Measurements from ENCODE around the gene TRAM2. TPM values are rescaled to one million over a fixed set of nuclear protein-coding genes. Genes with fewer than 3 reads are reported as not detected.

Gene TRAM2
- total RNA-seq, 1 experiment from 2014 or later: 21.3 TPM

DNA sequence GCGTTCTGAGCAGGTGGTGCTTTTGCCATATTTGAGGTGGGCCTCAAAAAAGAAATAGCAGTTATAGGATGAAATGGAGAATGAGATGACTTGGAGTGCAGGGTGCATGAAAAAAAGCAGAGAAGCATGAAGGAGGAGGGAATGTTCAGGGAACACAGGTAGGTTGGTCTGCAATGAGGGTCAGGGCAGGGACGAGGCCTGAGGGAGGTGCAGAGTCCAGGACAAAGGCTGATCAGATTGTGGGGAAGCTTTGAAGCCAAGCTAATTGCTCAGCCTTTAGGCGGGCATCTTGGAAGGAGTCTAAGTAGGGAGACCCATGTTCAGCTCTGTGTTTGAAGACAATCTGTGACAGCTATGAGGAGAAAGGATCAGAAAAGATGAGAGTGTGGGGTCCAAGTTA lies 12.0 kb downstream of the TRAM2 start:
- 0 out of 2 replicates have a peak, but pooled peaks cover 3% of the 10 kb centered on the region for H3K9me2 ChIP-seq (ENCODE audit: insufficient read depth)
- H3K27ac ChIP-seq (ENCODE audit: low read depth, low read length): no peak overlapping the region
- H3K4me2 ChIP-seq (ENCODE audit: low read length): no peak overlapping the region
- H3K4me3 ChIP-seq (replicated peaks in 1 of 2; ENCODE audit: low read depth in 1 of 2, low read length in 2 of 2): no peak overlapping the region
- H3K9me3 ChIP-seq (ENCODE audit: control insufficient read depth in 1 of 2, insufficient read depth in 1 of 2, low read depth in 1 of 2, low read length in 2 of 2): no peaks in the 10 kb centered on the region
- DNase-seq (ENCODE audit: low read depth, low spot score): no peak
- H2AFZ ChIP-seq (ENCODE audit: low read depth, low read length, poor library complexity, severe bottlenecking): no peak overlapping the region
- intact Hi-C loops (cut with micrococcal nuclease): no loop called here
- POLR2A ChIA-PET: no interaction called here
- no peaks in the 10 kb centered on the region for H3K27me3 ChIP-seq (ENCODE audit: insufficient read depth, low read length)
- TF ChIP-seq FOSL1 (IDR thresholded peaks at IDR 0.05; ENCODE audit: low read depth): no peak
- H3K9ac ChIP-seq (ENCODE audit: low read length): no peak overlapping the region
- CTCF ChIA-PET: no interaction called here
- no peak for ATAC-seq
- peaks cover 0 to 4% of the 10 kb centered on the region in 2 experiments; a peak in 1 of 4 replicates for H3K4me1 ChIP-seq (ENCODE audit: control insufficient read depth in 1 of 2, insufficient read depth in 2 of 2, low read length in 2 of 2)
- no TSS peak for BruUV-seq (replicated peaks)
- 0 out of 2 replicates have a peak, but pooled peaks cover 3% of the 10 kb centered on the region for H4K20me1 ChIP-seq (ENCODE audit: insufficient read depth)
- H3K79me2 ChIP-seq (ENCODE audit: insufficient read depth, low read length): peaks cover 81% of the 10 kb centered on the region
- RAD21 ChIA-PET (ENCODE audit: low non-redundant PET in 1 of 2, low total read pairs in 2 of 2, uncharacterized antibody in 2 of 2, unreplicated experiment in 2 of 2): no interaction called here
- no peaks in the 10 kb centered on the region for H3K36me3 ChIP-seq (ENCODE audit: control insufficient read depth in 1 of 2, insufficient read depth in 2 of 2, low read length in 2 of 2)

DNA sequence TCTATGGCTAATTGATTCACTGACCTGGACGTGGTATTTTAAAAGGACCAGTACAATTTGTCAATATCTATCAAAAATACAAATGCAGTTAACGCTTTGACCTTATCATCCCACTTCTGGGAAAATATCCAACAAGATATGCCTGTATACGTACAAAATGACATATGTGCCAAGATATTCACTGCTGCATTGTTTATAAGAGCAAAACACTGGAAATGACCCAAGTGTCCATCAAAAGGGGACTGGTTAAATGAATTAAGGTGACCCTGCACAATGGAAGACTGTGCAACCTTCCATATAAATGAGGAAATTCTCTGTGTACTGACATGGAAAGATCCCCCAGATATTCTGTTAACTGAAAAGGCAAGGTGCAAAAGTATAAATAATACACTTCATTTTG lies 13.9 kb downstream of the TRAM2 start:
- H3K27me3 ChIP-seq (ENCODE audit: insufficient read depth, low read length): no peaks in the 10 kb centered on the region
- CTCF ChIA-PET: no interaction called here
- ATAC-seq (no peak), DNase-seq (ENCODE audit: low read depth, low spot score) (no peak)
- TF ChIP-seq ZNF274 (IDR thresholded peaks at IDR 0.05; ENCODE audit: low read depth, low read length): no peak
- no peak for TF ChIP-seq EZH2phosphoT487 (IDR thresholded peaks at IDR 0.05; ENCODE audit: borderline replicate concordance)
- TF ChIP-seq SRF (IDR thresholded peaks at IDR 0.05; ENCODE audit: low read depth): no peak
- TF ChIP-seq, protein P1, sequence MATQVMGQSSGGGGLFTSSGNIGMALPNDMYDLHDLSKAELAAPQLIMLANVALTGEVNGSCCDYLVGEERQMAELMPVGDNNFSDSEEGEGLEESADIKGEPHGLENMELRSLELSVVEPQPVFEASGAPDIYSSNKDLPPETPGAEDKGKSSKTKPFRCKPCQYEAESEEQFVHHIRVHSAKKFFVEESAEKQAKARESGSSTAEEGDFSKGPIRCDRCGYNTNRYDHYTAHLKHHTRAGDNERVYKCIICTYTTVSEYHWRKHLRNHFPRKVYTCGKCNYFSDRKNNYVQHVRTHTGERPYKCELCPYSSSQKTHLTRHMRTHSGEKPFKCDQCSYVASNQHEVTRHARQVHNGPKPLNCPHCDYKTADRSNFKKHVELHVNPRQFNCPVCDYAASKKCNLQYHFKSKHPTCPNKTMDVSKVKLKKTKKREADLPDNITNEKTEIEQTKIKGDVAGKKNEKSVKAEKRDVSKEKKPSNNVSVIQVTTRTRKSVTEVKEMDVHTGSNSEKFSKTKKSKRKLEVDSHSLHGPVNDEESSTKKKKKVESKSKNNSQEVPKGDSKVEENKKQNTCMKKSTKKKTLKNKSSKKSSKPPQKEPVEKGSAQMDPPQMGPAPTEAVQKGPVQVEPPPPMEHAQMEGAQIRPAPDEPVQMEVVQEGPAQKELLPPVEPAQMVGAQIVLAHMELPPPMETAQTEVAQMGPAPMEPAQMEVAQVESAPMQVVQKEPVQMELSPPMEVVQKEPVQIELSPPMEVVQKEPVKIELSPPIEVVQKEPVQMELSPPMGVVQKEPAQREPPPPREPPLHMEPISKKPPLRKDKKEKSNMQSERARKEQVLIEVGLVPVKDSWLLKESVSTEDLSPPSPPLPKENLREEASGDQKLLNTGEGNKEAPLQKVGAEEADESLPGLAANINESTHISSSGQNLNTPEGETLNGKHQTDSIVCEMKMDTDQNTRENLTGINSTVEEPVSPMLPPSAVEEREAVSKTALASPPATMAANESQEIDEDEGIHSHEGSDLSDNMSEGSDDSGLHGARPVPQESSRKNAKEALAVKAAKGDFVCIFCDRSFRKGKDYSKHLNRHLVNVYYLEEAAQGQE (IDR thresholded peaks at IDR 0.05; ENCODE audit: low read depth): no peak
- TF ChIP-seq FOSL1 (IDR thresholded peaks at IDR 0.05; ENCODE audit: low read depth): no peak
- TF ChIP-seq SIN3A (IDR thresholded peaks at IDR 0.05; ENCODE audit: low read depth): no peak
- TF ChIP-seq, protein P2, sequence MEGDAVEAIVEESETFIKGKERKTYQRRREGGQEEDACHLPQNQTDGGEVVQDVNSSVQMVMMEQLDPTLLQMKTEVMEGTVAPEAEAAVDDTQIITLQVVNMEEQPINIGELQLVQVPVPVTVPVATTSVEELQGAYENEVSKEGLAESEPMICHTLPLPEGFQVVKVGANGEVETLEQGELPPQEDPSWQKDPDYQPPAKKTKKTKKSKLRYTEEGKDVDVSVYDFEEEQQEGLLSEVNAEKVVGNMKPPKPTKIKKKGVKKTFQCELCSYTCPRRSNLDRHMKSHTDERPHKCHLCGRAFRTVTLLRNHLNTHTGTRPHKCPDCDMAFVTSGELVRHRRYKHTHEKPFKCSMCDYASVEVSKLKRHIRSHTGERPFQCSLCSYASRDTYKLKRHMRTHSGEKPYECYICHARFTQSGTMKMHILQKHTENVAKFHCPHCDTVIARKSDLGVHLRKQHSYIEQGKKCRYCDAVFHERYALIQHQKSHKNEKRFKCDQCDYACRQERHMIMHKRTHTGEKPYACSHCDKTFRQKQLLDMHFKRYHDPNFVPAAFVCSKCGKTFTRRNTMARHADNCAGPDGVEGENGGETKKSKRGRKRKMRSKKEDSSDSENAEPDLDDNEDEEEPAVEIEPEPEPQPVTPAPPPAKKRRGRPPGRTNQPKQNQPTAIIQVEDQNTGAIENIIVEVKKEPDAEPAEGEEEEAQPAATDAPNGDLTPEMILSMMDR (IDR thresholded peaks at IDR 0.05 in 2 of 3, conservative IDR thresholded peaks at IDR 0.05 in 1 of 3; ENCODE audit: borderline replicate concordance in 1 of 3, insufficient read depth in 1 of 3, low read depth in 2 of 3, low read length in 2 of 3): no peak
- no peak for TF ChIP-seq RAD21 (IDR thresholded peaks at IDR 0.05; ENCODE audit: low read depth)
- TF ChIP-seq JUND (IDR thresholded peaks at IDR 0.05): no peak
- no peaks in the 10 kb centered on the region for H3K36me3 ChIP-seq (ENCODE audit: control insufficient read depth in 1 of 2, insufficient read depth in 2 of 2, low read length in 2 of 2)
- no peaks in the 10 kb centered on the region for H3K9me3 ChIP-seq (ENCODE audit: control insufficient read depth in 1 of 2, insufficient read depth in 1 of 2, low read depth in 1 of 2, low read length in 2 of 2)
- H3K79me2 ChIP-seq (ENCODE audit: insufficient read depth, low read length): peaks cover 74% of the 10 kb centered on the region
- BruUV-seq (replicated peaks): no TSS peak
- H3K27ac ChIP-seq (ENCODE audit: low read depth, low read length): no peak overlapping the region
- peaks cover 0 to 4% of the 10 kb centered on the region in 2 experiments; a peak in 1 of 4 replicates for H3K4me1 ChIP-seq (ENCODE audit: control insufficient read depth in 1 of 2, insufficient read depth in 2 of 2, low read length in 2 of 2)
- 0 out of 2 replicates have a peak, but pooled peaks cover 3% of the 10 kb centered on the region for H4K20me1 ChIP-seq (ENCODE audit: insufficient read depth)
- H3K9me2 ChIP-seq (ENCODE audit: insufficient read depth): no peaks in the 10 kb centered on the region
- intact Hi-C loops (cut with micrococcal nuclease): no loop called here
- RAD21 ChIA-PET (ENCODE audit: low non-redundant PET in 1 of 2, low total read pairs in 2 of 2, uncharacterized antibody in 2 of 2, unreplicated experiment in 2 of 2): no interaction called here
- H3K4me2 ChIP-seq (ENCODE audit: low read length): no peak overlapping the region
- no peak overlapping the region for H3K4me3 ChIP-seq (replicated peaks in 1 of 2; ENCODE audit: low read depth in 1 of 2, low read length in 2 of 2)
- no peak overlapping the region for H2AFZ ChIP-seq (ENCODE audit: low read depth, low read length, poor library complexity, severe bottlenecking)
- POLR2A ChIA-PET: no interaction called here
- no peak overlapping the region for H3K9ac ChIP-seq (ENCODE audit: low read length)
